HG03439 (cell line): ENCODE results near the gene GSTM5.
"Not testable (repeated sequence)": the region's sequence is repeated elsewhere in the genome, so short reads cannot be mapped to it uniquely, and the experiment has no call there.

ENCODE experiments used
- ATAC-seq: cut with Tn5 transposase; IDR thresholded peaks from one replicate; pipeline ENCODE4 v1.9.1; 2021; ENCODE audit warnings: mild to moderate bottlenecking, moderate library complexity; ENCODE audit not compliant: unreplicated experiment

GSTM5 gene

GRCh38 chr1:109695138-109695537 is 16.9 kb upstream of the GSTM5 start:
- not testable (repeated sequence) for ATAC-seq

DNA sequence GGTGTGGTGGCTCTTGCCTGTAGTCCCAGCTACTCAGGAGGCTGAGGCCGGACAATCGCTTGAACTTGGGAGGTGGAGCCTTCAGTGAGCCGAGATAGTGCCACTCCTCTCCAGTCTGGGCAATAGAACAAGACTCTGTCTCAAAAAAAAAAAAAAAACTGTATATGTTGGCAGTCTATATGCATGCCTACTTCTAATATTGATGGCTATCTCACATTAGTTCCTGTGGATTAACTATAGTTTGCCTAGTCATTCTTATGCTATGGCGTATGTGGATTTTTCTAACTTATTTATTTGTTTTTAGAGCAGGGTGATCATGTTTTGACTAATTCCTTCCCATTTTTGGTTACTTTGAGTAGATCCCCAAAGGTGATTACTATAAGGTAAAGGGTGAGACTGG is 15.0 kb upstream of the GSTM5 start:
- ATAC-seq: no peak

GRCh38 chr1:109697861-109698260 is 14.2 kb upstream of the GSTM5 start:
- not testable (repeated sequence) for ATAC-seq

GRCh38 chr1:109702940-109703339 is 9.1 kb upstream of the GSTM5 start:
- not testable (repeated sequence) for ATAC-seq

DNA sequence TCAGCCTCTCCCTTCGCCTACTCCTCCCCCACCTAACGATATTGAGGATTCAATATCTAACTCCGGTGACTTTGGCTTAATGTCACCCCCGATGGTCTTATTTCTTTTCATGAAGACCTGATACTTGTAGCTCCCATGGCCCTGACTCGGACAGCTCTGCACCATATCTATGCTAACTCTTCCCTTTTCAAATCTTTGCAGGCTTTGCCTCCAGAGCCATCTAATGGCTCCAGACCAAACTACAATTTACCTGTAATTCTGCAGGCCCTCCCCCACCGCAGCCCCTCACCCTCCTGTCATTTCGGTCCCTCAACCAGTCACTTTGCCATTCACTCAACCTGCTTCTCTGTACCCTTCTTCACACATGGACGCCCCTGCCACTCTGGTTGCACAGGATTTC is 7.9 kb upstream of the GSTM5 start:
- no peak for ATAC-seq

GRCh38 chr1:109705411-109705810 is 6.6 kb upstream of the GSTM5 start:
- ATAC-seq: no peak

DNA sequence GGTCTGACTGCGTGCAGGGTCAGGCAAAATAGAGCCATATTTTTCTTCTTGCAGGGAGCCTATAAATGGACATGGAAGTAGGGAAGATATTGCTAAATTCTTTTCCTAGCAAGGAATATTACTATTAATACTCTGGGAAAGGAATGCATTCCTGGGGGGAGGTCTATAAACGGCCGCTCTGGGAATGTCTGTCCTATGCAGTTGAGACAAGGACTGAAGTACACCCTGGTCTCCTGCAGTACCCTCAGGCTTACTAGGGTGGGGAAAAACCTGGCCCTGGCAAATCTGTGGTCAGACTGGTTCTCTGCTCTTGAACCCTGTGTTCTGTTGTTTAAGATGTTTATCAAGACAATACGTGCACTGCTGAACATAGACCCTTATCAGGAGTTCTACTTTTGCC is 3.1 kb upstream of the GSTM5 start:
- ATAC-seq: not testable (repeated sequence)

GRCh38 chr1:109709822-109710221 is 2.2 kb upstream of the GSTM5 start:
- not testable (repeated sequence) for ATAC-seq

DNA sequence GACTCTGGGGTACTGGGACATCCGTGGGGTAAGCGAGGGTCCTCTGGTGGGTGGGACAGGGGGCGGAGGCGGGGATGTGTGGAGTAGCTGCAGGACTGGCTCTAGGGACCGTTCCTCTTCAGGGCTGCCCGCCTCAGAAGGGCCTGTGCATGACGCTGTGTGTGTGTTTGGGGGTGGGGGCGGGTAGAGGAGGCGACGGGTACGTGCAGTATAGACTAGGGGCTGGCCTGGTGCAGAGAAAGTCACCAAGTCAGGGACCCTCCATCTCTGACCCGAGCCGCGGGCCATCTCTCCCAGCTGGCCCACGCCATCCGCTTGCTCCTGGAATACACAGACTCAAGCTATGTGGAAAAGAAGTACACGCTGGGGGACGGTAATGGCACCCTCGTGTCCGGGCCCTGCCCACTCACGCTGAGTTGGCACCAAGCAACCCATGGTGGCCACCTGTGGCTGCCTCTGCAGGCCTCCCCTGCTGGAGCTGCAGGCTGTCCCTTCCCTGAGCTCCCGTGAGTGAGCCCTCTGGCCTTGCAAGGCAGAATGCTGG is 342 bp downstream of the GSTM5 start:
- no peak for ATAC-seq

GRCh38 chr1:109713636-109714035 is 1.6 kb downstream of the GSTM5 start:
- ATAC-seq: no peak

DNA sequence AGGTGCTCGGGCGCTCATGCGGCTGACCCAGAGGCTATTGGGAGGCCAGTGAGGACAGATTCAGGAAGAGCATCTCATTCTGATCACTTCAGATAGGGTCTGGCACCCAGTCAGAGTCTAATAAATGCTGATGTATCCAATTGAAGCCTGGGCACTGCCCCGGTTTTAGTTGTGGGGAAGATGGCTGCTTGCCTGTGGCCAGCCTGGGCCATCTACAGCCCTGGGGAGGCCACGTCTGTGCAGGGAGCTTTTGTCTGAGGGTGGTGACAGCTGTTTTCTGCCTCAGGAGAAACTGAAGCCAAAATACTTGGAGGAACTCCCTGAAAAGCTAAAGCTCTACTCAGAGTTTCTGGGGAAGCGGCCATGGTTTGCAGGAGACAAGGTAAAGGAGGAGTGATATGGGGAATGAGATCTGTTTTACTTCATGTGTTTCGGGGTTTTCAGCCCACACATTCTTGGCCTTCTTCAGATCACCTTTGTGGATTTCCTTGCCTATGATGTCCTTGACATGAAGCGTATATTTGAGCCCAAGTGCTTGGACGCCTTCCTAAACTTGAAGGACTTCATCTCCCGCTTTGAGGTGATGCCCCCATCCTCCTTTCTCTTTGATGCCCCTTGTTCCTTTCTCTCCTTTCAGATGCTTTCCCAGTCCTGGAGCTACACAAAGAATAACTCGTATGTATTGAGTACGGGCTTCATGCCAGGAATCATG is 2.8 kb downstream of the GSTM5 start:
- no peak for ATAC-seq

GRCh38 chr1:109716121-109716520 is 4.1 kb downstream of the GSTM5 start:
- ATAC-seq: no peak

DNA sequence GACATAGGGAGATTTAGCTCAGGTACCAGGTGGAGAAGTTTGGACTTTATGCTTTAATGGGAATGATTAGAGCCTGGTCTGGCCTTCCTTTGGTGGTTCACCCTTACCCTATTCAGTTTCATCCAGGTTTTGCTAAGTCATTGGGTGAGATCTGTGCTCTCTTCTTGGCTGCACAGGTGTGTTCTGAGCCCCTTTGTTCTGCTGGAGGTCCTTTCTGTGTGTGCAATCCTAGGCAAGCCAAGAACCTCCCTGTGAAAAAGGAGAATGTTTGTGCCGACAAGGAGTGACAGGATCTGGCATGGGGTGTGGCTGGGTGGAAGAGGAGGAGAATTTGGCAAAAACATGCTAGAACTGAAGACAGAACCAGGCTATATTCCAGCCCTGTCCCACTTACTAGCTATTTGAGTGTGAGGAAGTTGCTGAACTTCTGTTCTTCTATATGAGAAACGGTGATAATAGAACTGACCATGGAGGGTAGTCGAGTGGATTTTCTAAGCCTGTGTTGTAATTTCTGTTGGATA is 4.6 kb downstream of the GSTM5 start:
- no peak for ATAC-seq

- ATAC-seq: no peak
These were observed 5.7 kb downstream of the GSTM5 start for GRCh38 chr1:109717729-109718128.

DNA sequence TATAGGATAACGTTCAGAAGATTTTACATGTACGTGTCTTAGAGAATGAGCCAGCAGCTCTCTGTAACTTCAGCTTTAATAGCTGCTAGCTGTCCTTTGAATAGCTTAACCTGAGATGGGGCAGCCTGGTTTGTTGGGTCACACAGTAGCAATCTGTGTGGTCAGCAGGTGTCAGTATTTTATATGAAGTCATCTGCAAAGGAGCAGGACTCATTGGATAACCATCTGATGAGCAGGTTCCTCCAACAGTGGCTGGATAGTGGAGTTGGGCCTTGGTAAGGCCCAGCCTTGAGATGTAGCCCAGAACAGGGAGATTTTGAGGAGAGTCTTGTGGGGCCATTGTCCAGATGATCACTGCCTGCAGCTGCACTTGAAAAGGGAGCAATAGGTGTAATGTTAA is 6.4 kb downstream of the GSTM5 start:
- no peak for ATAC-seq

GRCh38 chr1:109719337-109719837 is 7.3 kb downstream of the GSTM5 start:
- no peak for ATAC-seq

DNA sequence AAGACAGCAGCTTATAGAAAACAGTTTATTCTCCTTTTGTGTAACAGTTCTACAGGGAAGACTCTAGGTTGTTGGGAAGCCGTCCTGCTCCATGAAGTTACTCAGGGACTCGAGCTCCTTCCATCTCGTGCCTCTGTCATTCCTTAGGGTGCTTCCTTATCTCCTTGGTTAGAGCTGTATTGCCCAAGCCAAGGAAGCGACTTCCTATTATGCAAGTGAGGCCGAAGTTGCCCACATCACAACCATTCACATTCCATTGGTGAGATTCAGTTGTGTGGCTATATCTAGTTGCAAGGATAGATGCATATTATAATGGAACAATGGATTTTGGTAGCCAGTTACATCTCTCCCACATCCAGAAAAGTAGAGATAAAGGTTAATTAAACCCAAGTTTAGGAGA is 9.0 kb downstream of the GSTM5 start:
- ATAC-seq: no peak

DNA sequence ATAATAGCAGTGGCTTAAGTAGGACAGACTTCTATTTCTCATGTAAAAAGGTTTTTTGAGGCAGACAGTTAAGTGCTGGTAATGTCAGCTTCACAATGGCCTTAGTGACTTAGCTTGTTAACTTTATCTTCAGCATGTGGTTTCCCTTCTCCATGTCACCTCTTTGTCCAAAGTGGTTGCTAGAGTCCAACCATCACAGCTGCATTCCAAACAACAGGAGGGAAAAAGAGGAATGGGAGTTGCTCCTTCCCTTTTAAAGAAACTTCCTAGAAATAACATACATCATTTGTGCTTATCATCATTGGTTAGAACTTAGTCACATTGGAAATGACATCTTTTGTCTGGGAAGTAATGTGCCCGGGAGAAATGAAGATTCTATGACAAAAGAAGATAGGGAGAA is 9.9 kb downstream of the GSTM5 start:
- no peak for ATAC-seq

- ATAC-seq: no peak
These were observed 11.0 kb downstream of the GSTM5 start for GRCh38 chr1:109722908-109723691.

DNA sequence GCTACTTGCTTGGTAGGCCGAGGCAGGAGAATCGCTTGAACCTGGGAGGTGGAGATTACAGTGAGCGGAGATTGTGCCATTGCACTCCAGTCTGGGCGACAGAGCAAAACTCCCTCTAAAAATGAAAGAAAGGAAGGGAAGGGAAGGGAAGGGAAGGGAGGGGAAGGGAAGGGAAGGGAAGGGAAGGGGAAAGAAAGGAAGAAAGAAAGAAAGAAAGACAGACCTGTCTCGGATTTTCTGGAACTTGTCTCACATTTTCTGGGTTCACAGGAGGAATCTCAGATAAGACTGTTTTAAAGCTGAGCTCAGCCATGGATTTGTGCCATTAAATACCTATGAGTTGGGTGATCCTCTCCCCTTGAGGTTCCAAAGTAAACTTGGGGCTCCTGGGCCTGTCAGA is 12.9 kb downstream of the GSTM5 start:
- no peak for ATAC-seq

DNA sequence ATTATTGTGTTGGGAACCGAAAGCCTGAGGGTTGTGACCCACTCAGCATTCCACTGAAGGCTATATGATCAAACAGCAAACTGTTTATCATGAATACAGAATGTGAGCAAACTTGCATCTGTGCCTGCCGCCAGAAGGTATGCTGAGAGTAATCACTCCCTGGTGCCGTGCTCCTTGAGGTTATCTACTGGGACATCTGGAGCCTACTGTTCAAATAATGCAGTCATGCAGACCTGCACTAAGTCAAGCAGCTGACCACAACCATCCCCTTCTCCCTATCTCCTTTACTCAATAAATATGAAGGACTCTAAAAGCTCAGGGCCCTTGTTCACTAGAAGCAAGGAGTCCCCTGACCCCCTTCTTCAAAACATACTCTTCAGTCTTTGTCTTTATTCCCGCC is 13.5 kb downstream of the GSTM5 start:
- no peak for ATAC-seq

GRCh38 chr1:109726007-109726406 is 14.0 kb downstream of the GSTM5 start:
- no peak for ATAC-seq
